Measurements from ENCODE around the gene KCNT2.

KCNT2 gene

GRCh38 chr1:196180847-196181593, 427.2 kb downstream of the KCNT2 start:
- no peak for DNase-seq (ENCODE audit: low spot score in 2 of 2)
- in situ Hi-C loops (cut with MboI; ENCODE audit: low sequenced_read_pairs), result no loop called here
- H3K4me3 ChIP-seq, result no peak overlapping the region
- no peaks in the 10 kb centered on the region for H3K9me3 ChIP-seq
- no peaks in the 10 kb centered on the region for H3K4me1 ChIP-seq
- H3K36me3 ChIP-seq (replicated peaks), result no peaks in the 10 kb centered on the region
- H3K27me3 ChIP-seq (ENCODE audit: low read depth), result no peaks in the 10 kb centered on the region

- no peaks in the 10 kb centered on the region for H3K9me3 ChIP-seq
- no peaks in the 10 kb centered on the region for H3K36me3 ChIP-seq (replicated peaks)
- DNase-seq (ENCODE audit: low spot score in 2 of 2), result no peak
- H3K4me3 ChIP-seq, result no peak overlapping the region
- no peaks in the 10 kb centered on the region for H3K27me3 ChIP-seq (ENCODE audit: low read depth)
- H3K4me1 ChIP-seq, result no peaks in the 10 kb centered on the region
- in situ Hi-C loops (cut with MboI; ENCODE audit: low sequenced_read_pairs), result no loop called here
Measured at GRCh38 chr1:196178083-196178635, 430.1 kb downstream of the KCNT2 start.
